ENCODE data around the gene BCL2L11. TPM values are rescaled to one million over a fixed set of nuclear protein-coding genes. Genes with fewer than 3 reads are reported as not detected.

Gene BCL2L11
- total RNA-seq, 2 experiments from 2014 or later, result 11.1 to 11.4 TPM

DNA sequence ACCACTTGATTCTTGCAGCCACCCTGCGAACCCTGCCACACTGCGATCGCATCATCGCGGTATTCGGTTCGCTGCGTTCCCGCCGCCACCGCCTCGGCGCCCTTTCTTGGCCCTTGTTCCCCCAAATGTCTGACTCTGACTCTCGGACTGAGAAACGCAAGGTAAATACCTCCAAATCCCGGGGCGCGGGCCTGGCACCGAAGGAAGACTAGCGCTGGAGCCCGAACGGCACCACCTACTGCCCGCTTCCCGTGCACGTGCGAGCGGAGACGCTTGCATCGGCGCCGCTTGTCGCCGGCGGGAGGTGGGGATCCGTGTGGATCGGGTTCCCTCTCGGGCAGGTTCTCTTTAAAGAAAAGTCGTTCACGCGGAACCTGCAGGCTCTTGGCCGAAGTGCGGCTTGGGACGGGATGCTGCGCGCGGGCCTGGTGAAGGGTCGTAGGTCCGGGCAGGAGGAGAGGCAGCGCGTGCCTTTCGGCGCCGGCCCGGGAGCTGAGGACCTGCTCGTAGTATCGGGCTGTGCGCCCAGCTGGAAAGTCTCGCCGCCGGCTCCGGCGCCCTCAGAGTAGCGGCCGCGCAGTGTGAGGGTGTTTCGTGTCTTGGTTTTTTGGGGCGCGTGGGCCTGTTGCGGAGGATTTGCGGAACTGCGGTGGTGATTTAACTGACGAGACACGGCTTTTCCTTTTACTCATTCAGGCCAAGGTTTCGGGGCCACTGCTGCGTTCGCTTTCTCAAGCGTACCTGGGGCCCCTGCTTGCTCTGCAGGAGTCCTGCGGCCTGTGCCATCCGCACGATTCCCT is 514 bp downstream of the BCL2L11 start:
- Mint-ChIP-seq H3K4me1 (peaks cover 52% of the 10 kb centered on the region), H3K36me3 (ENCODE audit: low read depth) (peaks cover 30% of the 10 kb centered on the region), H3K27me3 (peaks cover 54% of the 10 kb centered on the region), H3K9me3 (no peaks in the 10 kb centered on the region), H3K27ac (peak overlapping the region; percentile 70), H3K4me3 (peak overlapping the region; percentile 89)
- peak; percentile 58 for DNase-seq
- ChIA-PET CTCF (interaction anchor here (0.6 to 1.6 kb wide), 4 partner anchors 51 to 579 kb away, joined by 3 to 7 read pairs (median 4); no protein-coding TSS in a partner anchor), POLR2A (interaction anchor here (0.5 to 1.6 kb wide), 6 partner anchors 9 to 443 kb away, joined by 3 to 7 read pairs (median 3); partner anchors contain the start of gene BUB1)

DNA sequence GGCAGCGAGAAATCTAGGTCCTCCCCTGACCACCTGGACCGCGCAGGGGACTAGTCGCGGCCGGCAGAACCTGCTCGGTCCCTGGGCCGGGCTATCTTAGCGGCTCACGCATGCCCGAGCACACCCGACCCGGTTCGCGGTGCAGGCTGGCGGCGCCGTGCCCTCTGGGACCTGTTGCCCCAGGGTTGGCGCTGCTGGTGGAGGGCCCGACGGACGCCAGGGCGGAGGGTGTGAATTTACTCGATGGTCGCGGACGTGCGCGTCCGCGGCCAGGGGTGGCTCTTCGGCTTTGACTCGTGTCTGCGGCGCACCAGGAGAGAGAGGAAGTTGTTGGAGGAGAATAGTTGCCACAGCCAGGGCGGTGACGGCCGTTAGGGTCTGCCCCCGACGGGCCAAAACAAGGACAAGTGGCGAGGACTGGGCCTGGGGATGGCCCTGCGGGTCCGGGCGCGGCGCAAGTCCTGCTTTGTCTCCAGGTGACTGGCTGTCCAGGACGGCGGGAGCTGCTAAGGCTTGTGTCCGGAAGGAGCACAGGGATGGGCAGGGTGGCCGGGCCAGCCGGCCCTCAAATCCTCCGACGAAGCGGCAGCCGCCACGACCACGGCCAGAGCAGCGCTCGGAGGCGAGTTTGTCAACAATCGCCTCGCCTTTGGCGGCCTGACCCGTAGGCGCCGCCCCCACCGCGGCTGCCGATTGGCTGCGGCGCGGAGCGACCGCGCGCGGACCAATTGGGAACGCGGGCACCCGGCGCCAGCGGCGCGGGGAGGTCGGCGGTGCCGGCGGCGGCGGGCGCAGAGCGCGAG is 1.3 kb downstream of the BCL2L11 start:
- peaks cover 45% of the 10 kb centered on the region for H3K4me1 Mint-ChIP-seq
- DNase-seq, result peak; percentile 85
- peaks cover 48% of the 10 kb centered on the region for H3K27me3 Mint-ChIP-seq
- H3K36me3 Mint-ChIP-seq (ENCODE audit: low read depth), result peaks cover 38% of the 10 kb centered on the region
- ChIA-PET CTCF (no interaction called here), POLR2A (interaction anchor here (0.5 to 1.6 kb wide), 2 partner anchors 264 to 310 kb away, joined by 3 to 7 read pairs; no protein-coding TSS in a partner anchor)
- no peaks in the 10 kb centered on the region for H3K9me3 Mint-ChIP-seq
- peak overlapping the region; percentile 89 for H3K4me3 Mint-ChIP-seq
- H3K27ac Mint-ChIP-seq, result peak overlapping the region; percentile 33

DNA sequence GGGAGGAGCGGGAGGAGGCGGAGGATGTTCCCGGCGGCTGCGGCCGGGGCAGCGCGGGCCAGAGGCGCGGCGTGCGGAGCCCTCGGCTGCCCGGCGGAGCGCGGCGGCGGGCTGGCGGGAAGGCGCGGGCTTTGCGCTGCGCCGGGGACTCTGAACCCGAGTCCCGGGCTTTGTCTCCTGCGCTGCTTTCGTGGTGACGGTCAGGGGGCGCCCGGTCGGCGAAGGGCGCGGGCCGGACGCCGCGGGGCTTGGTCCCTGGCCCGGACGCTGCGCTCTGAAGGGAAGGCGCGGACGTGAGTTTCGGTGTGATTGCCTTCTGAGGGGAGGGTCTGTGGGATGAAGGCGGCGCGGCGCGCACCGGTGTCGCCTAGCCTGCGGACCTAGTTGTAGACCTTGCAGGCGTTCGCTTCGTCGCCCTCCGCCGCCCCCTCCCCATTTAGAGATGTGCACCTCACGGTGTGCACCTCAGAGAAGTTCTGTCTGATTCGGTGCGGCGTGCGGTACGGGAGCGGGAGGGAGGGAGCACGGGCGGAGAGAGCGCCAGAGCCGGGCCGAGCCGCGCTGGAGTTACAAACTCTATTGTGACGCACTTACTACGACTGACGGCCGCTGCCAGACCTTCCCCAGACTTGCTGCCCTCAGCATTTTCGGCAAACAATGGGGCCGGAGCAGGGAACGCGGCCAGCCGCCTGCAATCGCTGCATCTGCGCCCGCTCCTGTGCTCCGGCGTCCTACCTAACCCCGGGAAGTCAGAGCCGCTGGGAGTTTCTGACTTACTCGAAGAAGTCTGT is 2.1 kb downstream of the BCL2L11 start:
- H3K36me3 Mint-ChIP-seq (ENCODE audit: low read depth), result peaks cover 44% of the 10 kb centered on the region
- no peak overlapping the region for H3K27ac Mint-ChIP-seq
- DNase-seq, result peak; percentile 36
- ChIA-PET CTCF (no interaction called here), POLR2A (no interaction called here)
- peaks cover 41% of the 10 kb centered on the region for H3K27me3 Mint-ChIP-seq
- H3K4me1 Mint-ChIP-seq, result peaks cover 38% of the 10 kb centered on the region
- H3K4me3 Mint-ChIP-seq, result peak overlapping the region; percentile 89
- H3K9me3 Mint-ChIP-seq, result no peaks in the 10 kb centered on the region

DNA sequence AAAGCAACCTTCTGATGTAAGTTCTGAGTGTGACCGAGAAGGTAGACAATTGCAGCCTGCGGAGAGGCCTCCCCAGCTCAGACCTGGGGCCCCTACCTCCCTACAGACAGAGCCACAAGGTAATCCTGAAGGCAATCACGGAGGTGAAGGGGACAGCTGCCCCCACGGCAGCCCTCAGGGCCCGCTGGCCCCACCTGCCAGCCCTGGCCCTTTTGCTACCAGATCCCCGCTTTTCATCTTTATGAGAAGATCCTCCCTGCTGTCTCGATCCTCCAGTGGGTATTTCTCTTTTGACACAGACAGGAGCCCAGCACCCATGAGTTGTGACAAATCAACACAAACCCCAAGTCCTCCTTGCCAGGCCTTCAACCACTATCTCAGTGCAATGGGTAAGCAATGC is 3.0 kb downstream of the BCL2L11 start:
- no peak for DNase-seq
- POLR2A ChIA-PET, result no interaction called here
- Mint-ChIP-seq H3K4me3 (peak overlapping the region; percentile 61), H3K27ac (no peak overlapping the region), H3K36me3 (ENCODE audit: low read depth) (peaks cover 52% of the 10 kb centered on the region), H3K4me1 (peaks cover 29% of the 10 kb centered on the region), H3K27me3 (peaks cover 32% of the 10 kb centered on the region), H3K9me3 (no peaks in the 10 kb centered on the region)
- CTCF ChIA-PET, result no interaction called here

DNA sequence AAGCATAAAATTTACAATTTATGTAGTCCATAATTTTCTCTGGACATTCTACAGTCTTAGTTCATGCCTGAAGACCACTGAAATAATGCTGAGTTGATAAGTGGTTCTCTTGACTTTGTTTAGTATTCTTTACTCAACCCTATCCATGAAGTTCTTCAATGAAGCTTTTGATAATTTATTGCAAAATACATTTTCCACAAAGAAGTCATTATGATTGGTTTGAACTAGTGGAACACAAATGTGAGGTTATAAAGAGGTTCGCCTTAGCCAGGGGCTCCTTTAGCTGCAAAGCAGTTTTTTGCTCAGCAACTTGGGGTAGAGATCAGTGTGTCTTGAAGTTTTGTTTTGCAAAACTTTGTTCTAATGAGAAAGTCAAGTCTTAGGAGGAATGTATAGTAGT is 5.9 kb downstream of the BCL2L11 start:
- Mint-ChIP-seq H3K4me1 (peaks cover 12% of the 10 kb centered on the region), H3K9me3 (no peaks in the 10 kb centered on the region), H3K4me3 (no peak overlapping the region), H3K27ac (no peak overlapping the region), H3K36me3 (ENCODE audit: low read depth) (peaks cover 69% of the 10 kb centered on the region), H3K27me3 (peaks cover 17% of the 10 kb centered on the region)
- no peak for DNase-seq
- POLR2A ChIA-PET, result no interaction called here
- CTCF ChIA-PET, result no interaction called here

DNA sequence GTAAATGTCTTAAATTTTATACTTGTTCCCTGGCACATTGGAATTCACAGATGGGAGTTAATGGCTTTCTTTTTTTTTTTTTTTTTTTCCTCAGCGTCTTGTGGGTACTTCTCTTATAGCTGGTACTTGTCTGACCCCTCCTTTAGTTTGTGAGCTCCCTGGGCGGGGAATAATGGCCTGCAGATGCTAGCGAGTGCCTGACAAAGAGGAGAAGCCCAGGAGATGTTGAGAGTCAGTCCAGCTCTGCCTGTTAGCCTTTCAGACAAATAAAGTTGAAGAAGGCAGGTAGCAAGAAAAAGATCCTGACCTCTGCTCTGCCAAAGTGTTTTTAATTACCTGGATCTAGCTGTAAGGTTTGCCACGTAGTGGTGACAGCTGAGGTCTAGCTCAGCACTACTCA is 6.6 kb downstream of the BCL2L11 start:
- H3K4me3 Mint-ChIP-seq, result no peak overlapping the region
- peaks cover 17% of the 10 kb centered on the region for H3K27me3 Mint-ChIP-seq
- H3K27ac Mint-ChIP-seq, result no peak overlapping the region
- ChIA-PET POLR2A (no interaction called here), CTCF (no interaction called here)
- DNase-seq, result no peak
- peaks cover 74% of the 10 kb centered on the region for H3K36me3 Mint-ChIP-seq (ENCODE audit: low read depth)
- H3K4me1 Mint-ChIP-seq, result peaks cover 9% of the 10 kb centered on the region
- no peaks in the 10 kb centered on the region for H3K9me3 Mint-ChIP-seq

DNA sequence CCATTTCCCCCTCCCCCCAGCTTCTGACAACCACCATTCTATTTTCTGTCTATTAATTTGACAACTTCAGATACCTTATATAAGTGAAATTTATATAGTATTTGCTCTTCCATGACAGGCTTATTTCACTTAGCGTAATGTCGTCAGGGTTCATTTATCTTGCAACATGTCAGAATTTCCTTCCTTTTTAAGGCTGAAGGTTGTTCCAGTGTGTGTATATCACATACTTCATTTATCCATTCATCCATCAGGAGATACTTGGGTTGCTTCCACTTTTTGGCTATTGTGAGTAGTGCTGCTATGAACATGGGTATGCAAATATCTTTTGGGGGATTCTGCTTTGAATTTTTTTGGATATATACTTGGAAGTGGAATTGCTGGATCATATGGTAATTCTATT is 7.4 kb downstream of the BCL2L11 start:
- Mint-ChIP-seq H3K4me1 (peaks cover 6% of the 10 kb centered on the region), H3K36me3 (ENCODE audit: low read depth) (peaks cover 71% of the 10 kb centered on the region), H3K27ac (no peak overlapping the region), H3K4me3 (no peak overlapping the region), H3K27me3 (peaks cover 17% of the 10 kb centered on the region), H3K9me3 (no peaks in the 10 kb centered on the region)
- ChIA-PET CTCF (no interaction called here), POLR2A (no interaction called here)
- DNase-seq, result no peak

DNA sequence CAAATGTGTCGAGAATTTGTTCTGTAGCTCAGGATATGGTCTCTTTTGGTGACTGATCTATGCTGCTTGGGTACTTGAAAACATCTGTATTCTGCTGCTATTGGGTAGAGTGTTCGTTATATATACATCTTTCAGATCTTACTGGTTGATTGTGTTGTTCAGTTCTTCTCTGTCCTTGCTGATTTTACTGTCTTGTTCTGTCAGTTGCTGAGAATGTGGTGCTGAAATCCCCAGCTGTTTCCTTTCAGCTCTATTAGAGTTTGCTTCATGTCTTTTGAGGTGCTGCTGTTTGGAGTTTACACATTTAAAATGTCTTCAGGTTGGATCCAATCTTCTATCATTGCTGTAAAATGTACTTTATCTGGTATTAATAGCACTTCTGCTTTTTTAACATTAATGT is 12.9 kb downstream of the BCL2L11 start:
- Mint-ChIP-seq H3K4me3 (no peak overlapping the region), H3K9me3 (no peaks in the 10 kb centered on the region), H3K27ac (no peak overlapping the region), H3K36me3 (ENCODE audit: low read depth) (peaks cover 33% of the 10 kb centered on the region), H3K4me1 (no peaks in the 10 kb centered on the region), H3K27me3 (peaks cover 6% of the 10 kb centered on the region)
- DNase-seq, result no peak
- CTCF ChIA-PET, result no interaction called here
- POLR2A ChIA-PET, result no interaction called here

DNA sequence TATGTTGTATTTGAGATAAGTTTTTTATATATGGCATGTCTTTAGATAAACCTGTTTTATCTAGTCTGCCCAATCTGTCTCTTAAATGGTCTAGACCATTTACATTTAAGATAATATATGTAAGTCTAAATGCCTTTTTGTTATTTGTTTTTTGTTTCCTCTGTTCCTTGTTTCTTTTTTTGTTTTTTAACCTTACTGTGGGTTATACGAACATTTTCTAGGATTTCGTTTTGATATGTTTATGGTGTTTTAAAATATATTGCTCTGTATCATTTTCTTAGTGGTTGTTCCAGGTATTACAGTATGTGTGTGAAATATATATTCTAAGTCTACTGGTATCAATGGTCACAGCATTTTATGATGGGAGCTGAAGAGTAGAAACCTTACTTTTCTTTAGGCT is 13.3 kb downstream of the BCL2L11 start:
- no peak for DNase-seq
- H3K4me3 Mint-ChIP-seq, result no peak overlapping the region
- no peaks in the 10 kb centered on the region for H3K4me1 Mint-ChIP-seq
- no peak overlapping the region for H3K27ac Mint-ChIP-seq
- CTCF ChIA-PET, result no interaction called here
- H3K9me3 Mint-ChIP-seq, result no peaks in the 10 kb centered on the region
- peaks cover 28% of the 10 kb centered on the region for H3K36me3 Mint-ChIP-seq (ENCODE audit: low read depth)
- POLR2A ChIA-PET, result no interaction called here
- peaks cover 6% of the 10 kb centered on the region for H3K27me3 Mint-ChIP-seq

DNA sequence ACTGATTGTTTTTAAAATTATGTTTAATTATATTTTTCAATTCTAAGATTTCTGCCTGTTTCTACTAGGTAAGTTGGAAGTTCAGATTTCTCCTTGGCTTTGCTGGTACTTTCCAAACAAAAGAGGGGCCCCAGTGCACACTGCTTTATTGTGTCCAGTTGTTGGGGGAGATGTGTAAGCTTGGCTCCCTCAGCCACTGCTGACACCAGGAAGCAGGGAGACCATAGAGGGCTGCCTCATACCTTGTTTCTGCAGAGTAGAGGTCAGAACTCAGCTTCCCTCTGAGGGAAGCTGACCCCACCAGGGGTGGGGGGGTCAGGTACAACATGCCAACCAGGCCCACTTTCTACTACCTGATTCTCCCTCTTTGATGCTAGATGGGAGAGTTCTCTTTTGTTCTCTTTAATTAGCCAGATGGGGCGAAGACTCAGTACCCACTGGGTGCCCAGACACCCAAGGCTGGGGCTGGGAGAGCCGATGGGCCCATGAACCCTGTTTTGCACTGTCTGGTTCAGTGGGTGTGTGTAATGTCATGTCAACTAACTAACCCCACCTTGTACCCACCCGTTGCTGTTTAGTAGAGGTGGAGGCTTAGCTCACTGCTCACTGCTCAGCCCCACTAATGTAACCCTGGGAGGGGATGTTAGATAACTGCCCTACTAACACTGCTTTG is 14.7 kb downstream of the BCL2L11 start:
- H3K36me3 Mint-ChIP-seq (ENCODE audit: low read depth), result peaks cover 25% of the 10 kb centered on the region
- H3K4me3 Mint-ChIP-seq, result no peak overlapping the region
- ChIA-PET CTCF (no interaction called here), POLR2A (no interaction called here)
- no peaks in the 10 kb centered on the region for H3K9me3 Mint-ChIP-seq
- H3K27ac Mint-ChIP-seq, result no peak overlapping the region
- H3K27me3 Mint-ChIP-seq, result peaks cover 6% of the 10 kb centered on the region
- DNase-seq, result no peak
- no peaks in the 10 kb centered on the region for H3K4me1 Mint-ChIP-seq

DNA sequence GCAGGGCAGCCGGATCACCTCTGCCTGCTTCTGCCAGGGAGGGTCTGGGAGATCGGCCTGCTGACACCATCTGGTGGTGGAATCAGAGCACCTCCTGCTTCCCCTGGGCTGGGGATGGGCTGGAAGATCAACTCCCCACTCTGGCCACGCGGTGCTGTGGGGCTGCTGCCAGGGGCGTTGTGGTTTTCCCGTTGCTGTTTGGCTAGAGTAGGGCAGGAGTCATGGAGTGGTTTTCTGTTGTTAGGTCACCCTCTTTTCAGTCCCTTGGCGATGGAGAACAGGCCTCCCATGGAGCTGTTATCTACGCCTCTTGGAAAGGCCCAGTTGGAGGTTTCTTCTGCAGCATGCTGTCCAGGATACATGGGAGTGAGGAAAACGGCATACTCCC is 15.2 kb downstream of the BCL2L11 start:
- POLR2A ChIA-PET, result no interaction called here
- CTCF ChIA-PET, result no interaction called here
- Mint-ChIP-seq H3K4me3 (no peak overlapping the region), H3K27me3 (peaks cover 6% of the 10 kb centered on the region), H3K9me3 (no peaks in the 10 kb centered on the region), H3K4me1 (no peaks in the 10 kb centered on the region), H3K36me3 (ENCODE audit: low read depth) (peaks cover 25% of the 10 kb centered on the region), H3K27ac (no peak overlapping the region)
- no peak for DNase-seq

DNA sequence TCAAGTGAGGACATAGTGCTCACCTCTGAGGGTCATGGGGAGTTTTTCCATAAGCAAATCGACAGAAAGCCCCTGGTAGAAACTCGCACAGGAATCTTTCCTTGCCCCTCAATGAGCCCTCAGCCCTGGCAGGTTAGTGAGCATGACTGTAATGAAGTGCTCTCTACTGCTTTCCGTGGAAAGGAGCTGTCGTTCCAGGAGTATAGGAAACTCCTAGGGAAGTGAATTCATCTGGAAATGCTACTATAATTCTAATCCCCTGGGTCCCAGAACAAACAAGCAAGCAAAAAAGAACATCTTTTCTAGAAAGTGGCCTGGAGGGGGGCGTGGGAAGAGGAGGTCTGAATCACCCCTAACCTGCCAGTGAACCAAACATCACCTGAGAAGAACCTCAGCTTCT is 18.1 kb downstream of the BCL2L11 start:
- H3K4me3 Mint-ChIP-seq, result no peak overlapping the region
- CTCF ChIA-PET, result no interaction called here
- H3K27ac Mint-ChIP-seq, result no peak overlapping the region
- H3K4me1 Mint-ChIP-seq, result peaks cover 8% of the 10 kb centered on the region
- POLR2A ChIA-PET, result no interaction called here
- DNase-seq, result no peak
- peaks cover 4% of the 10 kb centered on the region for H3K27me3 Mint-ChIP-seq
- H3K9me3 Mint-ChIP-seq, result no peaks in the 10 kb centered on the region
- H3K36me3 Mint-ChIP-seq (ENCODE audit: low read depth), result peaks cover 21% of the 10 kb centered on the region

Data from activated CD4-positive, alpha-beta memory T cell treated with anti-CD3 and anti-CD28 coated beads, Interleukin-2, amount 10 ng/mL, durations not matched to agents 7 days and 5 days (primary cell).